ENCODE results near the gene RAX2. TPM values are rescaled to one million over a fixed set of nuclear protein-coding genes. Genes with fewer than 3 reads are reported as not detected.
"Not testable (repeated sequence)": the region's sequence is repeated elsewhere in the genome, so short reads cannot be mapped to it uniquely, and the experiment has no call there.

Gene RAX2
- total RNA-seq, 1 donor from 2014 or later, result not detected

DNA sequence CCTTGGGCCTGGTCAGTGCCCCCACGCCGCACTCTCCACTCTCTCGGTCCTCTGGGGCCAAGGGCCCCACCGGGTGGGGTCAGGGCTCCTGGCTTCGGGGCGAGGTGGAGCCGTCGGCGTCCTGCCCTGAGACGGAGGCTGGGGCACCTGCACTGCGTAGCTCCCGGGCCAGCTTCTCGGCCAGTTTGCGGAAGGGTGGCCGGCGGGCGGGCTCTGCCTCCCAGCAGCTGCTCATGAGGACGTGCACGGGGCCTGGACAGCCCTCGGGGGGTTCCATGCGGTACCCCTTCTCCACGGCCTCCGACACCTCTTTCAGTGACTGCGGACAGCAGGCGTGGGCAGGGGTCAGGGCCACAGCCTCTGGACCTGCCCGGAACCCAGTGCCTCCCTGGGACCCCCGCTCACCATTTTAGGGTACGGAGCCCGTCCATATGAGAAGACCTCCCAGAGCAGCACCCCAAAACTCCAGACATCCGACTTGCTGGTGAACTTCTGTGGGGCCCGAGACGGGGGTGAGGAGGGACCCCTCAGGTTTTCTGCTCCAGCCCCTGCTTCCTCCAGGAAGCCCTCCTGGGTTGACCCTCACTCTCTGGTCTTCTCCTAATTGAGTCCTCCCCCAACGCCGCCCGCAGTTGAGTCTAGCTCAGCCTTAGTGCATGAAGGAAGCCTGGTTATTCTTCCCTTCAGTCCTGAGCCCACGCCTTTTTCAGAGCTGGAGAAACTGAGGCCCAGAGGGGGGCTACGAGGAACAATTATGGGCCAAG, 6.3 kb upstream of the RAX2 start:
- no peak for ATAC-seq

DNA sequence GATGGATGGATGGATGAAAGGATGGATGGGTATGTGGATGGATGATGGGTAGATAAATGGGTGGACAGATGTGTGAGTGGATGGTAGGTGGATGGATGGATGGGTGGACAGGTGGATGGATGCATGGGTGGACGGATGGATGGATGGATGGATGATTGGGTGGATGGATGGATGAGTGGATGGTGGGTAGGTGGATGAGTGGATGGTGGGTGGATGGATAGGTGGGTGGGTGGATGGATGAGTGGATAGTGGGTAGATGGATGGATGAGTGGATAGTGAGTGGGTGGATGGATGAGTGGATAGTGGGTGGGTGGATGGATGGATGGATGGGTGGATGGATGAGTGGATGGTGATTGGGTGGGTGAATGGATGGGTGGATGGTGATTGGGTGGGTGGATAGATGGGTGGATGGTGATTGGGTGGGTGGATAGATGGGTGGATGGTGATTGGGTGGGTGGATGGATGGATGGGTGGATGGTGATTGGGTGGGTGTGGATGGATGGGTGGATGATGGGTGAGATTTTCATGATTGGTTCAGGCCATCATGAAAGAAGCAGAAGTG, 4.5 kb upstream of the RAX2 start:
- no peak for ATAC-seq

DNA sequence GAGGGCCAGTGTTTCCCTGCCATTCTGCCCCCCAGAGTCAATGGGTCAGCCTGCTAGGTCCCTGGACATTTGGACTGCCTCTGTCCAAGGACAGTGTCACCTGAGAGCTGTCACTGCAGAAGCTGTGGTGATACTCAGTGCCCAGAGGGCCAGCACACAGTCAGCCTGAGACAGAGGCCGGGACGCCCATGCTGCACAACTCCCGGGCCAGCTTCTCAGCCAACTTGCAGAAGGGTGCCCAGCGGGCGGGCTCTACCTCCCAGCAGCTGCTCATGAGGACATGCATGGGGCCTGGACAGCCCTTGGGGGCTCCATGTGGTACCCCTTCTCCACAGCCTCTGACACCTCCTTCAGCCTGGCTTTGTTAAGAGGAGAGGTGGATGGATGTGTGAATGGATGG, 3.8 kb upstream of the RAX2 start:
- ATAC-seq, result no peak

DNA sequence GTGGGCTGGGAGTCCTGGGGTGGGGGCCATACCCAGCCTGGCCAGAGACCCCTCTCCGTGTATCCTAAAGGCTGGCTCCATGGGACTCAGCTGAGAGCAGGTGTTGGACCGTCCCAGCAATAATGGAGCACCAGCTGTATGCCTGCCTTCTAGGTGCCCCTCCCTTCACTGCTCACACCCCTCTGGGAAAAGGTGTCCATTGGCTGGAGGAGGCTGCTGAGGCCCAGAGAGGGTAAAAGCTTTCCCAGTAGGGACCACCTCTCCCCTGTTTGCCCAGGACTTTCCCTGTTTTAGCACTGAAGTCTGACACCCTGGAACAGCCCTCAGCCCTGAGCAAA, 3.3 kb upstream of the RAX2 start:
- no peak for ATAC-seq

GRCh38 chr19:3774621-3775373, 2.8 kb upstream of the RAX2 start:
- ATAC-seq, result no peak

DNA sequence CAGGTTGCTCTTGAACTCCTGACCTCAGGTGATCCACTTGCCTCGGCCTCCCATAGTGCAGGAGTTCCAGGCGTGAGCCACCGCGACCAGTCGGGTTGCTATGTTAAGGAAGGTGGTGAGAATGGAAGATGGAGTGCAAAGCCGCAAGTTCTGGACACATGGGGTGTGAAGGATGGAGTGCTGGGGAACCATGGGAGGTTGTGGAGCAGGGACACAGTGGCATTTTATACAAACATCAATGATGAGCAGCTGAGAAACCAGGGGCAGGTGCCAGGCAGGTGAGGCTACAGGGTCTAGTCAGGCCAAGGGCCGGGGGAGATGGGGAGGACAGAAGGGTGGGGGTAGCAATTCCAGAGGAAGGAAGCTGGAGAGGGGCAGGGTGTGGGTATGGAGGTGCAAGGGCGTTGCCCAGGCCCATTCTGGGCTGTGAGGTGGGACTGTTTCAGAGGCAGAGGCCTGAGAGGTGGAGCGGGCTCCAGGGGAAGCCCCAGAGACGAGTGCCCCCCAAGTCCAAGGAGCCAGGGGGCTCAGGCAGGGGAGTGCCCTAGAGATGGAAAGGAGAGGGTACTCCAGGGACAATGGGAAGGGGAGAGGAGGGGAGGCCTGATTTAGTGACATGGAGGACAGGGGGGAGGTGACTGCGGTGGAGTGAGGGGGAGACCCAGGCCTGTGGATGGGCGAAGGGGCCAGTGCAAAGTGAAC, 1.9 kb upstream of the RAX2 start:
- no peak for ATAC-seq

GRCh38 chr19:3771000-3771905, 775 bp downstream of the RAX2 start:
- ATAC-seq, result no peak

GRCh38 chr19:3770136-3770999, 1.7 kb downstream of the RAX2 start:
- ATAC-seq, result no peak

- ATAC-seq, result no peak
Measured at GRCh38 chr19:3769494-3769893, 2.5 kb downstream of the RAX2 start.

- no peak for ATAC-seq
Measured at GRCh38 chr19:3768748-3769099, 3.3 kb downstream of the RAX2 start.

GRCh38 chr19:3768015-3768747, 3.8 kb downstream of the RAX2 start:
- ATAC-seq, result peak; percentile 6

- no peak for ATAC-seq
Measured at GRCh38 chr19:3767050-3767449, 5.0 kb downstream of the RAX2 start.

GRCh38 chr19:3766520-3766919, 5.5 kb downstream of the RAX2 start:
- no peak for ATAC-seq

DNA sequence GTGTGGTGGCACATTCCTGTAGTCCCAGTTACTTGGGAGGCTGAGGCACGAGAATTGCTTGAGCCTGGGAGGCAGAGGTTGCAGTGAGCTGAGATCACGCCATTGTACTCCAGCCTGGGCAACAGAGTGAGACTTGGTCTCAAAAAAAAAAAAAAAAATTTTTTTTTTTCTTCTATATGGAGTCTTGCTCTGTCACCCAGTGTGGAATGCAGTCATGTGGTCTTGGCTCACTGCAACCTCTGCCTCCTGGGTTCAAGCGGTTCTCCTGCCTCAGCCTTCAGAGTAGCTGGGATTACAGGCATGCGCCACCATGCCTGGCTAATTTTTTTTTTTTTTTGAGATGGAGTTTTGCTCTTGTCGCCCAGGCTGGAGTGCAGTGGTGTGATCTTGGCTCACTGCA, 6.3 kb downstream of the RAX2 start:
- not testable (repeated sequence) for ATAC-seq

GRCh38 chr19:3765121-3765520, 6.9 kb downstream of the RAX2 start:
- ATAC-seq, result no peak

DNA sequence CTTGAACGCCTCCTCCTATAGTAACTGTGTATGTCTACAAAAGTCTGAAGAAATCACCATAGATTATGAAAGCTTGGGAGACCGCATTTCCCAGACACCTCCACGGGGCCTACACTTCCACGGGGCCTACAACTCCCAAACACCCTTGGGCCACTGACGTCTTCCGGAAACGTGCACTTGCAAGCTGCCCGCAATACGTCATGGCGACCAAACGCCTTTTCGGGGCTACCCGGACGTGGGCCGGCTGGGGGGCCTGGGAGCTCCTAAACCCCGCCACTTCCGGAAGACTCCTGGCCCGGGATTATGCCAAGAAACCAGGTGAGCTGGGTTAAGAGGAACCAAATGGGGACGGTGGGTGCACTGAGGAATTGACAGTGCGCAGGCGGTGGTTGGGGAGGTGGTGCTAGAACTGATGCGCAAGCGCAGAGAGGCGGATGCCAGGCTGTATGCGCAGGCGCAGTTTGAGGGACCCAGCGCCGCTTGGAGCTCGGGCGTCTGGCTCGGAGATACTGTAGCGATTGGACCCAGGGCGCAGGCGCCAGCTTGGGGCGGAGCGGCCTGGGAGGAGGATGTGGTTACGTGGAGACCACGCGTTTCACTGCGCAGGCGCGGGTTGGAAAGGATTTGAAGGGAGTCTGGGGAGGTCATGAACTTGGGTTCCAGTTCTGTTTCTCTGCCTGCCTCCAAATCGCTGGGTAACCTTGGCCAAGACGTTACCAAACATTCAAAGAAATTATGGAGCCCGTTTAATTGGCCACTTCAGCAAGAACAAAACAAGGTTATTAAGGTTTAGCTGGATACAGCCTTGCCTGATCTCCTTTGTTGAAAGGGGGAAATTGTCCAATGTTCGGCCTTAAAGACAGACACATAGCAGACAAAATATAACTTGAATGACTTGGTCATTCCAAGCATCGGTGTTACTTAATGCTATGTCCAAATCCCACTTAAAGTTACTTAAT, 9.2 kb downstream of the RAX2 start, which contains the start of gene MRPL54:
Gene MRPL54, plus strand, starts transcription at position 182 of the 959 bp plus-strand sequence. Its CDS starts 19 bp downstream, at position 201.
- peak; percentile 95 for ATAC-seq

DNA sequence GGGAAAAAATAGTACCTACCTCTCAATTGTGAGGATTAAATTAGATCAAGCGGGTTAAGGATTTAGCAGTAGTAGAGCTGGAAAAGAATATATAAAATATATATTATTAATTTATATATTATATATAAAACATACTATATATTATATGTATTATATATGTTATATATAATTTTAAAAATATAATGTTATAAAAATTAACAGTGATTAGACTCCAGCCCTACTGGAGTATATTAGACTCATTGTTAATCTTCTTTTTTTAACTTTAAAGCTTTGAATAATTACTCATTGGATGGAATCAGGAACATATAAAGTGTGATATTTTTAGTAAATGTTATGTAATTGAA, 9.9 kb downstream of the RAX2 start:
- ATAC-seq, result no peak

GRCh38 chr19:3761382-3762129, 10.5 kb downstream of the RAX2 start, which contains the start of gene APBA3:
APBA3 (minus strand) TSS chr19:3761692; CDS start chr19:3760264, 1,428 bp downstream.
- ATAC-seq, result peak; percentile 60
